Measurements from ENCODE around the gene STAB2. TPM values are rescaled to one million over a fixed set of nuclear protein-coding genes. Genes with fewer than 3 reads are reported as not detected.

The STAB2 gene
- total RNA-seq, 6 experiments from 2014 or later = 5.5 to 32.2 (median 18.5) TPM

- peak; percentile 23 to 66 (median 30) for TF ChIP-seq CTCF (IDR thresholded peaks at IDR 0.05)
- no peak for TF ChIP-seq POLR2A (IDR thresholded peaks at IDR 0.05)
Measured at GRCh38 chr12:103783744-103784664, 196.9 kb downstream of the STAB2 start.

GRCh38 chr12:103785243-103786031 is 198.4 kb downstream of the STAB2 start:
- H3K36me3 ChIP-seq = no peaks in the 10 kb centered on the region
- peaks cover 0 to 19% (median 8%) of the 10 kb centered on the region in 4 donors for H3K4me1 ChIP-seq
- DNase-seq (no peak), ATAC-seq (peak; percentile 29 to 70 (median 44))
- no peaks in the 10 kb centered on the region for H3K9me3 ChIP-seq
- H3K27ac ChIP-seq = peak overlapping the region in 1 of 3 donors; percentile 25
- TF ChIP-seq CTCF (IDR thresholded peaks at IDR 0.05) = no peak
- no peak for TF ChIP-seq POLR2A (IDR thresholded peaks at IDR 0.05)
- intact Hi-C loops (cut with DNase I) = no loop called here
- H3K27me3 ChIP-seq = no peaks in the 10 kb centered on the region
- H3K4me3 ChIP-seq = no peak overlapping the region
- WGBS (ENCODE audit: insufficient coverage, low coverage, low lambda C conversion rate, missing lambda C conversion rate) = 28% methylated on average over 4 of the region's 4 CpGs

More at GRCh38 chr12:103783744-103784664, 196.9 kb downstream of the STAB2 start:
- peak; percentile 35 to 87 (median 81) for DNase-seq
- 47% methylated on average over 4 of the region's 5 CpGs for WGBS (ENCODE audit: insufficient coverage, low coverage, low lambda C conversion rate, missing lambda C conversion rate)
- Histone ChIP-seq H3K36me3 (peaks cover 0 to 7% (median 0%) of the 10 kb centered on the region in 4 donors), H3K4me3 (no peak overlapping the region), H3K27me3 (no peaks in the 10 kb centered on the region), H3K27ac (peak overlapping the region in 1 of 3 donors; percentile 25), H3K4me1 (peaks cover 0 to 19% (median 8%) of the 10 kb centered on the region in 4 donors), H3K9me3 (no peaks in the 10 kb centered on the region)
- peak; percentile 76 to 97 (median 84) for ATAC-seq
- intact Hi-C loops (cut with DNase I) = no loop called here

GRCh38 chr12:103786201-103786600 is 199.1 kb downstream of the STAB2 start:
- H3K27me3 ChIP-seq = no peaks in the 10 kb centered on the region
- TF ChIP-seq POLR2A (IDR thresholded peaks at IDR 0.05) = no peak
- no peak for TF ChIP-seq CTCF (IDR thresholded peaks at IDR 0.05)
- no peaks in the 10 kb centered on the region for H3K9me3 ChIP-seq
- ATAC-seq (no peak), DNase-seq (no peak)
- intact Hi-C loops (cut with DNase I) = no loop called here
- no peaks in the 10 kb centered on the region for H3K36me3 ChIP-seq
- peaks cover 0 to 19% (median 8%) of the 10 kb centered on the region in 4 donors for H3K4me1 ChIP-seq
- H3K27ac ChIP-seq = no peak overlapping the region
- H3K4me3 ChIP-seq = no peak overlapping the region

GRCh38 chr12:103791350-103791920 is 204.4 kb downstream of the STAB2 start:
- WGBS (ENCODE audit: insufficient coverage, low coverage, low lambda C conversion rate, missing lambda C conversion rate) = 97% methylated on average over 7 of the region's 10 CpGs
- intact Hi-C loops (cut with DNase I) = no loop called here
- peak in 1 of 3 donors; percentile 31 for DNase-seq
- Histone ChIP-seq H3K4me3 (no peak overlapping the region), H3K4me1 (no peaks in the 10 kb centered on the region), H3K9me3 (no peaks in the 10 kb centered on the region), H3K36me3 (peaks cover 0 to 18% (median 6%) of the 10 kb centered on the region in 4 donors), H3K27me3 (no peaks in the 10 kb centered on the region), H3K27ac (no peak overlapping the region)
- TF ChIP-seq POLR2A (IDR thresholded peaks at IDR 0.05) (no peak), CTCF (IDR thresholded peaks at IDR 0.05) (no peak)
- ATAC-seq = no peak

All from right lobe of liver (tissue), 6 donors.